K562 (cell line): ENCODE measurements around the gene NDOR1. TPM values are rescaled to one million over a fixed set of nuclear protein-coding genes. Genes with fewer than 3 reads are reported as not detected.

Experiments
- POLR2G ChIP-seq: fragments of 200-400 bp; formaldehyde crosslinking; IDR thresholded peaks from 2 replicates; pipeline ENCODE4 v1.6.1; 2017; ENCODE audit warnings: low read depth, mild to moderate bottlenecking, antibody characterized with exemption, low read length, moderate library complexity
- RBFOX2 ChIP-seq: fragments of 200-400 bp; formaldehyde crosslinking; IDR thresholded peaks from 2 replicates; pipeline ENCODE4 v1.6.1; 2017; ENCODE audit warnings: low read depth, mild to moderate bottlenecking, low read length, moderate library complexity
- SAP30 ChIP-seq: fragments of 200-600 bp; sonication (generic); IDR thresholded peaks from 2 replicates; pipeline ENCODE4 v1.6.1; 2012; ENCODE audit warnings: borderline replicate concordance, low read depth, mild to moderate bottlenecking, moderate library complexity, low read length, control low read depth, inconsistent platforms; ENCODE audit not compliant: insufficient read depth, poor library complexity, severe bottlenecking
- ZBTB8A ChIP-seq: fragments of 450-650 bp; IDR thresholded peaks from 2 replicates; pipeline ENCODE4 v1.6.1; 2018; ENCODE audit warnings: mild to moderate bottlenecking, moderate library complexity; ENCODE audit not compliant: partially characterized antibody
- polyA plus RNA-seq, 8 experiments: library from polyadenylated mRNA; depleted of rRNA in 4 of 8; stranded (reverse) in 5 of 8; unstranded in 3 of 8; fragments of >200 nt; fragmentation: Nextera tagmentation in 2 of 8; fragmentation: Illumina TruSeq in 1 of 8; extraction: Ambion mirVana in 2 of 8; extraction: Trizol in 1 of 8; gene quantifications; 2 replicates each; pipeline versions ENCODE4 v1.2.1 to v1.2.3, GENCODE V29; 2011 to 2014; ENCODE audit warnings: inconsistent platforms in 1 of 8, missing spikeins in 1 of 8
- total RNA-seq, 7 experiments: library from RNA; depleted of rRNA in 6 of 7; stranded (reverse); fragments of >200 nt in 6 of 7; fragmentation: Illumina TruSeq in 2 of 7; extraction: Trizol in 2 of 7; gene quantifications; 2 replicates each; pipeline versions ENCODE4 v1.2.1 to v1.2.3, GENCODE V29; 2011 to 2021; ENCODE audit warnings: low replicate concordance in 1 of 7
- TF ChIP-seq, protein P1 (sequence below), 2 experiments: fragments of 450-650 bp in 1 of 2; sonication (generic) in 1 of 2; formaldehyde crosslinking in 1 of 2; IDR thresholded peaks in 1 of 2; conservative IDR thresholded peaks in 1 of 2; 2 replicates each; pipeline versions ENCODE4 v1.6.1 to v1.8.1; 2016 to 2023; ENCODE audit warnings: mild to moderate bottlenecking in 2 of 2, moderate library complexity in 2 of 2, inconsistent platforms in 1 of 2, missing genetic modification reagents in 1 of 2
- TF ChIP-seq, protein P2 (sequence below): fragments of 450-650 bp; IDR thresholded peaks from 2 replicates; pipeline ENCODE4 v1.6.1; 2017; ENCODE audit warnings: mild to moderate bottlenecking, moderate library complexity

Gene NDOR1
- total and polyA plus RNA-seq, 9 of the 15 experiments (the other 6 are each of a cell fraction or from before 2014, with no cell fraction given) = 0.06 to 36.9 (median 6.9) TPM

DNA sequence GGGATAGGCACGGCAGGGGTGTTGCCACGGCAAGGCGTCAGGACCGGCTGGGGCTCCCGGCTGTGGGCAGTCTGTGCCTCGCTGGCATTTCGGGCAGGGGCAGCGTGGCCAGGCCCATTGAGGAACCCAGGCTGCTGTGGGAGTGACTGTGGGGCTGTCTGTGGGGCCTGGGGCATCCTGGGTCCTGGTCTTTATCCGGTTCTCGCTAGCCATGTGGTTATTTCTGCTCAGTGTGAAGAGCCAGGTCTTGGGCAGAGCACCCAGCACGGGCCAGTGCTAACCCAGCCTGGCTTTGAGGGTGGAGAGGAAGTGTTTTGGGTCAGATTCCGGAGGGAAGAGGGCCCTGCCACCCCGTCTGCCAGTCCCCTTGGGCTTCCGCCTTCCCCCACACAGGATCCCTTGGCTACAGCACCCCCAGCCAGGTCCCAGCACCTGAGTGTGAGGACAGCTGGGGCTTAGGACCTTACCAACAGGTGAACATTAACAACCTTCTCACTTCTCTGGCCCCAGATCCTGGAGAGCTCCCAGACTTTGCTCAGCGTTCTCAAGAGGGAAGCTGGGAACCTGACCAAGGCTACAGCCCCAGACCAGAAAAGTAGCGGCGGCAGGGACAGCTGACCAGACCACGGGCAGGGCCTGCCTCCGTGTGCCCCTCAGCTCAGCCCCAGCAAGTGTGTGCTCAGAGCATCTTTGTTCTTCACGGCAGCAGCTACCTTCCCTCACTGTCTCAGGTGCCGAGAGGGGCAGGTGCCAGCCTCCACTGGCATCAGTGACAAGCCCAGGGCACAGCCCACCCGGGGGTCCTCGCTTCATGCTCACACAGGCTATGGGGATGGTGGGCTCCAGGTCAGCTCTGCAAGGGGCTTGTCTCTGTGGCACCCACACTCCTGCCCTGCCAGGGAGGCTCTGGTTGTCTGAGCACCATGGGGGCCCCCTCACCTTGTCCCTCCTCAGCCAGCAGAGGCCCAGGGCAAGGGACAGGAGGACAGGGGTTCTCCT lies 15.9 kb upstream of the NDOR1 start (continued):
- TF ChIP-seq SAP30 (peak; percentile 79), POLR2G (peak; percentile 35; the same call in 1 of the 2 replicates), ZBTB8A (no peak), RBFOX2 (0 out of 2 replicates have a peak, but pooled peaks have one; percentile 13)
- TF ChIP-seq, protein P1, sequence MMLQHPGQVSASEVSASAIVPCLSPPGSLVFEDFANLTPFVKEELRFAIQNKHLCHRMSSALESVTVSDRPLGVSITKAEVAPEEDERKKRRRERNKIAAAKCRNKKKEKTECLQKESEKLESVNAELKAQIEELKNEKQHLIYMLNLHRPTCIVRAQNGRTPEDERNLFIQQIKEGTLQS (IDR thresholded peaks at IDR 0.05) = no peak
- TF ChIP-seq, protein P1 (CRISPR knock-in tag; conservative IDR thresholded peaks at IDR 0.05) = no peak
- TF ChIP-seq, protein P2, sequence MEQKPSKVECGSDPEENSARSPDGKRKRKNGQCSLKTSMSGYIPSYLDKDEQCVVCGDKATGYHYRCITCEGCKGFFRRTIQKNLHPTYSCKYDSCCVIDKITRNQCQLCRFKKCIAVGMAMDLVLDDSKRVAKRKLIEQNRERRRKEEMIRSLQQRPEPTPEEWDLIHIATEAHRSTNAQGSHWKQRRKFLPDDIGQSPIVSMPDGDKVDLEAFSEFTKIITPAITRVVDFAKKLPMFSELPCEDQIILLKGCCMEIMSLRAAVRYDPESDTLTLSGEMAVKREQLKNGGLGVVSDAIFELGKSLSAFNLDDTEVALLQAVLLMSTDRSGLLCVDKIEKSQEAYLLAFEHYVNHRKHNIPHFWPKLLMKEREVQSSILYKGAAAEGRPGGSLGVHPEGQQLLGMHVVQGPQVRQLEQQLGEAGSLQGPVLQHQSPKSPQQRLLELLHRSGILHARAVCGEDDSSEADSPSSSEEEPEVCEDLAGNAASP = no peak
